ENCODE data around the gene CMSS1.

GRCh38 chr3:99837715-99838114, 20.1 kb downstream of the CMSS1 start:
- TF ChIP-seq CTCF (conservative IDR thresholded peaks at IDR 0.05) (no peak), ZFX (IDR thresholded peaks at IDR 0.05) (no peak)

Measured in C4-2B (cell line).